Keratinocyte (primary cell): ENCODE data around the gene ITIH1. TPM values are rescaled to one million over a fixed set of nuclear protein-coding genes. Genes with fewer than 3 reads are reported as not detected.

ENCODE experiments used
- DNase-seq: peaks from one replicate; pipeline ENCODE4 v3.0.0-alpha.2; 2011; ENCODE audit warnings: low read depth, missing footprints, low spot score
- FAIRE-seq: peaks from 2 replicates; lab custom pipeline; 2011; peaks lifted over from hg19 to GRCh38; lab: Jason Lieb, UNC
- H2AFZ ChIP-seq: 2 replicates; pipeline ENCODE4 v1.6.0; 2012; ENCODE audit warnings: low read length, control low read depth, inconsistent platforms; ENCODE audit not compliant: control insufficient read depth
- H3K27ac ChIP-seq: 2 replicates; pipeline ENCODE4 v1.5.1; 2011; ENCODE audit warnings: low read length; ENCODE audit not compliant: control insufficient read depth, insufficient read depth
- H3K27me3 ChIP-seq: 3 replicates; pipeline ENCODE4 v1.6.0; 2011; ENCODE audit warnings: low read length; ENCODE audit not compliant: control insufficient read depth, insufficient read depth; ENCODE audit errors: extremely low read depth
- H3K36me3 ChIP-seq, 2 experiments: 2 replicates in 1 of 2; 3 replicates in 1 of 2; pipeline ENCODE4 v1.5.1; 2011; ENCODE audit warnings: low read length in 2 of 2, mild to moderate bottlenecking in 1 of 2; ENCODE audit not compliant: control insufficient read depth in 2 of 2, insufficient read depth in 2 of 2; ENCODE audit errors: extremely low read depth in 1 of 2
- H3K4me1 ChIP-seq: 3 replicates; pipeline ENCODE4 v1.5.1; 2011; ENCODE audit warnings: low read length; ENCODE audit not compliant: control insufficient read depth, insufficient read depth; ENCODE audit errors: extremely low read depth
- H3K4me2 ChIP-seq: 3 replicates; pipeline ENCODE4 v1.6.0; 2011; ENCODE audit warnings: low read depth, low read length; ENCODE audit not compliant: control insufficient read depth, insufficient read depth; ENCODE audit errors: extremely low read depth
- H3K4me3 ChIP-seq, 3 experiments: fragments of 200-600 bp in 1 of 3; sonication (generic) in 1 of 3; 2 replicates in 2 of 3; 3 replicates in 1 of 3; pipeline ENCODE4 v1.5.1; 2011 to 2016; ENCODE audit warnings: low read length in 3 of 3, mild to moderate bottlenecking in 3 of 3, control low read depth in 2 of 3, inconsistent platforms in 1 of 3, low read depth in 1 of 3, mixed read lengths in 1 of 3, mixed run types in 1 of 3, moderate library complexity in 1 of 3; ENCODE audit not compliant: control insufficient read depth in 2 of 3, insufficient read depth in 2 of 3; ENCODE audit errors: extremely low read depth in 1 of 3
- H3K79me2 ChIP-seq: 2 replicates; pipeline ENCODE4 v1.6.0; 2012; ENCODE audit warnings: low read length; ENCODE audit not compliant: control insufficient read depth, insufficient read depth
- H3K9ac ChIP-seq: 3 replicates; pipeline ENCODE4 v1.6.0; 2011; ENCODE audit warnings: low read length; ENCODE audit not compliant: control insufficient read depth, insufficient read depth; ENCODE audit errors: extremely low read depth
- H3K9me1 ChIP-seq: 3 replicates; pipeline ENCODE4 v1.6.0; 2011; ENCODE audit warnings: low read length; ENCODE audit not compliant: control insufficient read depth, insufficient read depth; ENCODE audit errors: extremely low read depth
- H3K9me3 ChIP-seq: 2 replicates; pipeline ENCODE4 v1.5.1; 2012; ENCODE audit warnings: low read depth, low read length; ENCODE audit not compliant: control insufficient read depth
- H4K20me1 ChIP-seq: 3 replicates; pipeline ENCODE4 v1.6.0; 2011; ENCODE audit warnings: low read length; ENCODE audit not compliant: control insufficient read depth, insufficient read depth; ENCODE audit errors: extremely low read depth
- CTCF ChIP-seq, 3 experiments: IDR thresholded peaks in 1 of 3; conservative IDR thresholded peaks in 1 of 3; optimal IDR thresholded peaks in 1 of 3; 2 replicates in 2 of 3; 3 replicates in 1 of 3; pipeline versions ENCODE3 to v1.5.1; 2011; ENCODE audit warnings: low read length in 3 of 3, mild to moderate bottlenecking in 3 of 3, moderate library complexity in 2 of 3, control low read depth in 1 of 3, inconsistent platforms in 1 of 3; ENCODE audit not compliant: insufficient read depth in 2 of 3; ENCODE audit errors: extremely low read depth in 1 of 3
- EZH2 ChIP-seq: IDR thresholded peaks from one replicate; pipeline ENCODE4 v1.6.1; 2012; ENCODE audit warnings: inconsistent platforms, mild to moderate bottlenecking, low read length, moderate library complexity
- dilution Hi-C: fragments of 300-500 bp; cut with MboI; formaldehyde crosslinking; loops from one replicate; pipeline ENCODE4 v1.7.0; 2020; ENCODE audit warnings: low sequenced_read_pairs; ENCODE audit not compliant: extremely low pct_ligation_motif_present
- polyA plus RNA-seq, 5 experiments: library from polyadenylated mRNA; depleted of rRNA in 3 of 5; stranded (reverse) in 3 of 5; stranded (forward) in 1 of 5; unstranded in 1 of 5; fragments of >200 nt; gene quantifications; 1 replicate in 1 of 5; 2 replicates in 3 of 5; 3 replicates in 1 of 5; pipeline versions ENCODE4 v1.2.1 to v1.2.3, GENCODE V29; 2011 to 2012; ENCODE audit warnings: missing spikeins in 2 of 5, low read depth in 1 of 5, low replicate concordance in 1 of 5

Gene ITIH1
- polyA plus RNA-seq, 1 donor (not counting 4 experiments of a cell fraction or from before 2014, with no cell fraction given) = not detected

GRCh38 chr3:52827441-52827840 lies 50.0 kb downstream of the ITIH1 start:
- Histone ChIP-seq H3K9me1 (no peaks in the 10 kb centered on the region), H3K4me1 (peaks cover 16% of the 10 kb centered on the region), H2AFZ (no peak overlapping the region), H3K4me3 (no peak overlapping the region), H3K9me3 (no peaks in the 10 kb centered on the region), H3K4me2 (no peak overlapping the region), H3K9ac (no peak overlapping the region), H3K27me3 (no peaks in the 10 kb centered on the region), H3K79me2 (no peaks in the 10 kb centered on the region), H4K20me1 (no peaks in the 10 kb centered on the region), H3K27ac (no peak overlapping the region), H3K36me3 (no peaks in the 10 kb centered on the region)
- FAIRE-seq (no peak), DNase-seq (no peak)
- TF ChIP-seq CTCF (optimal IDR thresholded peaks at IDR 0.05 in 1 of 3, IDR thresholded peaks at IDR 0.05 in 1 of 3, conservative IDR thresholded peaks at IDR 0.05 in 1 of 3; ENCODE audit: extremely low read depth in 1 of 3, insufficient read depth in 2 of 3, low read length in 3 of 3) (no peak), EZH2 (no peak)
- dilution Hi-C loops = no loop called here

GRCh38 chr3:52827866-52828376 lies 50.5 kb downstream of the ITIH1 start:
- H4K20me1 ChIP-seq = no peaks in the 10 kb centered on the region

More at GRCh38 chr3:52827866-52828376, 50.5 kb downstream of the ITIH1 start:
- no peak for TF ChIP-seq EZH2
- TF ChIP-seq CTCF (optimal IDR thresholded peaks at IDR 0.05 in 1 of 3, IDR thresholded peaks at IDR 0.05 in 1 of 3, conservative IDR thresholded peaks at IDR 0.05 in 1 of 3; ENCODE audit: extremely low read depth in 1 of 3, insufficient read depth in 2 of 3, low read length in 3 of 3) = no peak
- Histone ChIP-seq H3K36me3 (no peaks in the 10 kb centered on the region), H3K27ac (no peak overlapping the region), H3K4me3 (no peak overlapping the region), H3K79me2 (no peaks in the 10 kb centered on the region), H2AFZ (no peak overlapping the region), H3K9ac (no peak overlapping the region), H3K9me1 (no peaks in the 10 kb centered on the region), H3K27me3 (no peaks in the 10 kb centered on the region), H3K9me3 (no peaks in the 10 kb centered on the region), H3K4me1 (peaks cover 16% of the 10 kb centered on the region), H3K4me2 (no peak overlapping the region)
- DNase-seq (no peak), FAIRE-seq (no peak)
- dilution Hi-C loops = no loop called here
